G401 (cell line): Measurements from ENCODE around the gene PLD1. TPM values are rescaled to one million over a fixed set of nuclear protein-coding genes. Genes with fewer than 3 reads are reported as not detected.

Experiments used
- DNase-seq: peaks from one replicate; pipeline ENCODE4 v3.0.0-alpha.2; 2015; ENCODE audit warnings: low spot score
- in situ Hi-C: cut with HindIII; loops from 2 replicates; pipeline ENCODE4 v1.10.0; 2016; ENCODE audit warnings: low sequenced_read_pairs, mixed read lengths
- total RNA-seq: library from RNA; depleted of rRNA; stranded (reverse); fragments of >200 nt; shearing (Covaris generic); gene quantifications from 2 replicates; pipeline ENCODE4 v1.2.3, GENCODE V29; 2014

The PLD1 gene
- total RNA-seq, 1 experiment from 2014 or later = not detected

- in situ Hi-C loops = no loop called here
- no peak for DNase-seq
These were observed 30.7 kb upstream of the PLD1 start for GRCh38 chr3:171840811-171841619.

GRCh38 chr3:171840445-171840810 is 30.1 kb upstream of the PLD1 start:
- DNase-seq = no peak
- in situ Hi-C loops = no loop called here

- in situ Hi-C loops = no loop called here
- no peak for DNase-seq
These were observed 29.0 kb upstream of the PLD1 start for GRCh38 chr3:171839270-171839669.

GRCh38 chr3:171838218-171838720 is 28.0 kb upstream of the PLD1 start:
- DNase-seq = peak; percentile 6

GRCh38 chr3:171837698-171838097 is 27.4 kb upstream of the PLD1 start:
- in situ Hi-C loops = no loop called here
- DNase-seq = no peak

More at GRCh38 chr3:171838218-171838720, 28.0 kb upstream of the PLD1 start:
- in situ Hi-C loops = no loop called here

- DNase-seq = no peak
- in situ Hi-C loops = no loop called here
These were observed 26.6 kb upstream of the PLD1 start for GRCh38 chr3:171836855-171837254.

- in situ Hi-C loops = no loop called here
- DNase-seq = no peak
These were observed 25.3 kb upstream of the PLD1 start for GRCh38 chr3:171835613-171836012.

GRCh38 chr3:171835116-171835515 is 24.8 kb upstream of the PLD1 start:
- in situ Hi-C loops = no loop called here
- DNase-seq = no peak

- in situ Hi-C loops = no loop called here
- DNase-seq = no peak
These were observed 24.1 kb upstream of the PLD1 start for GRCh38 chr3:171834461-171834801.

- in situ Hi-C loops = no loop called here
These were observed 23.6 kb upstream of the PLD1 start for GRCh38 chr3:171833789-171834460.

GRCh38 chr3:171832989-171833388 is 22.7 kb upstream of the PLD1 start:
- in situ Hi-C loops = no loop called here
- no peak for DNase-seq

More at GRCh38 chr3:171833789-171834460, 23.6 kb upstream of the PLD1 start:
- DNase-seq = no peak

GRCh38 chr3:171831936-171832335 is 21.7 kb upstream of the PLD1 start:
- no peak for DNase-seq
- in situ Hi-C loops = no loop called here

GRCh38 chr3:171830518-171830875 is 20.2 kb upstream of the PLD1 start:
- in situ Hi-C loops = no loop called here
- DNase-seq = no peak

GRCh38 chr3:171829841-171830517 is 19.7 kb upstream of the PLD1 start:
- no peak for DNase-seq
- in situ Hi-C loops = no loop called here

- DNase-seq = no peak
- in situ Hi-C loops = no loop called here
These were observed 18.9 kb upstream of the PLD1 start for GRCh38 chr3:171828902-171829770.

- no peak for DNase-seq
- in situ Hi-C loops = no loop called here
These were observed 17.7 kb upstream of the PLD1 start for GRCh38 chr3:171827836-171828458.

- in situ Hi-C loops = no loop called here
- DNase-seq = no peak
These were observed 17.1 kb upstream of the PLD1 start for GRCh38 chr3:171827385-171827784.

GRCh38 chr3:171825222-171825828 is 15.0 kb upstream of the PLD1 start:
- in situ Hi-C loops = no loop called here
- DNase-seq = no peak
